Measurements from ENCODE around the gene LRMDA. TPM values are rescaled to one million over a fixed set of nuclear protein-coding genes. Genes with fewer than 3 reads are reported as not detected.

The LRMDA gene
- total RNA-seq, 2 donors from 2014 or later = 12.2 to 25.4 TPM

- DNase-seq (no peak), ATAC-seq (no peak)
- TF ChIP-seq CTCF (IDR thresholded peaks at IDR 0.05) (no peak), POLR2A (IDR thresholded peaks at IDR 0.05) (no peak)
- intact Hi-C loops (cut with DNase I) = no loop called here
- H3K27me3 ChIP-seq = no peaks in the 10 kb centered on the region
- no peaks in the 10 kb centered on the region for H3K9me3 ChIP-seq
- WGBS, 2 donors = 90 to 99% methylated on average over 3 of the region's 3 CpGs
- no peaks in the 10 kb centered on the region for H3K36me3 ChIP-seq (replicated peaks in 1 of 2; ENCODE audit: insufficient read depth in 1 of 2, low read depth in 2 of 2)
- no peak overlapping the region for H3K4me3 ChIP-seq
- H3K27ac ChIP-seq = no peak overlapping the region
- H3K4me1 ChIP-seq = no peaks in the 10 kb centered on the region
Observed at GRCh38 chr10:75948583-75948982, 517.2 kb downstream of the LRMDA start.

- Histone ChIP-seq H3K36me3 (replicated peaks in 1 of 2; ENCODE audit: insufficient read depth in 1 of 2, low read depth in 2 of 2) (no peaks in the 10 kb centered on the region), H3K4me1 (no peaks in the 10 kb centered on the region), H3K27ac (no peak overlapping the region), H3K9me3 (no peaks in the 10 kb centered on the region), H3K4me3 (no peak overlapping the region), H3K27me3 (no peaks in the 10 kb centered on the region)
- ATAC-seq (no peak), DNase-seq (no peak)
- WGBS, 2 donors = 66 to 78% methylated on average over 2 of the region's 2 CpGs
- no peak for TF ChIP-seq CTCF (IDR thresholded peaks at IDR 0.05)
- no peak for TF ChIP-seq POLR2A (IDR thresholded peaks at IDR 0.05)
- intact Hi-C loops (cut with DNase I) = no loop called here
Observed at GRCh38 chr10:75950307-75950706, 518.9 kb downstream of the LRMDA start.

- intact Hi-C loops (cut with DNase I) = no loop called here
- TF ChIP-seq CTCF (IDR thresholded peaks at IDR 0.05) (no peak), POLR2A (IDR thresholded peaks at IDR 0.05) (no peak)
- Histone ChIP-seq H3K27me3 (no peaks in the 10 kb centered on the region), H3K9me3 (no peaks in the 10 kb centered on the region), H3K36me3 (replicated peaks in 1 of 2; ENCODE audit: insufficient read depth in 1 of 2, low read depth in 2 of 2) (no peaks in the 10 kb centered on the region), H3K27ac (no peak overlapping the region), H3K4me3 (no peak overlapping the region), H3K4me1 (no peaks in the 10 kb centered on the region)
- ATAC-seq = no peak
- 90 to 92% methylated on average over 7 of the region's 7 CpGs for WGBS, 2 donors
- DNase-seq = no peak
Observed at GRCh38 chr10:75950997-75951589, 519.7 kb downstream of the LRMDA start.

- DNase-seq = no peak
- no peak for ATAC-seq
Observed at GRCh38 chr10:75951627-75952026, 520.2 kb downstream of the LRMDA start.

More at GRCh38 chr10:75951627-75952026, 520.2 kb downstream of the LRMDA start:
- 75 to 83% methylated on average over 7 of the region's 7 CpGs for WGBS, 2 donors
- TF ChIP-seq CTCF (IDR thresholded peaks at IDR 0.05) (no peak), POLR2A (IDR thresholded peaks at IDR 0.05) (no peak)
- Histone ChIP-seq H3K27ac (no peak overlapping the region), H3K9me3 (no peaks in the 10 kb centered on the region), H3K36me3 (replicated peaks in 1 of 2; ENCODE audit: insufficient read depth in 1 of 2, low read depth in 2 of 2) (no peaks in the 10 kb centered on the region), H3K4me3 (no peak overlapping the region), H3K4me1 (no peaks in the 10 kb centered on the region), H3K27me3 (no peaks in the 10 kb centered on the region)
- intact Hi-C loops (cut with DNase I) = no loop called here

Measured in body of pancreas (tissue), 4 donors.